Measurements from ENCODE around the gene AKR1C2. TPM values are rescaled to one million over a fixed set of nuclear protein-coding genes. Genes with fewer than 3 reads are reported as not detected.
"Not testable (repeated sequence)": the region's sequence is repeated elsewhere in the genome, so short reads cannot be mapped to it uniquely, and the experiment has no call there.

Gene AKR1C2
- total and polyA plus RNA-seq, 2 donors (not counting 1 experiment from before 2014, with no cell fraction given): not detected

DNA sequence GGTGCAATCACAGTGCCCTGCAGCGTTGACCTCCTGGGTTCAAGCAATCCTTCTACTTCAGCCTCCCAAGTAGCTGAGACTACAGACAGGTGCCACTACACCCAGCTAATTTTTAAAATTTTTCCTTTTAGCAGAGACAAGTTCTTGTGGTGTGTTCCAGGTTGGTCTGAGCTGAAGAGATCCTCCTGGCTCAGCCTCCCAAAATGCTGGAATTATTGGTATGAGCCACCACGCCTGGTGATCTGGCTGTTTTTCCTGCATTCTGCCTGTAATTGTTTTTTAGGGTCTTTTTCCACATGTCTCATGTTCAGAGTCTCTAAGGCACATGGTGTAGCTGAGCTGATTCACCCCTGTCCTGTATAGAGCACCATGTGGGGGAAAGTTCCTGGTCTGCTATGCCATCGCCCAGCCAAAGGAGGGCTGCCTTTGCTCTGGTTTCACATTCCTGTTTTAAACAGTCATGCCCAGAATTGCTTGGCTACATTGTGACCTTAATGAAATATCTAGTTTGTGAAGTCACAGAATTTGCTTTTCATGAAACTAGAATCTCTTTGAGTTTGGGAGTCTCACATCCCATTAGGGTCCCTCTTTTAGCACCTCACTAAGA is 15.1 kb upstream of the AKR1C2 start:
- H3K27ac Mint-ChIP-seq; H3K9ac ChIP-seq (ENCODE audit: low read length); H4K20me1 ChIP-seq (ENCODE audit: control insufficient read depth, insufficient read depth, low read length, poor library complexity, severe bottlenecking); H3K4me2 ChIP-seq (replicated peaks; ENCODE audit: low read depth, low read length, poor library complexity, severe bottlenecking); H3K4me1 ChIP-seq (ENCODE audit: control insufficient read depth in 2 of 2, insufficient read depth in 2 of 2, low read length in 2 of 2); POLR2A ChIA-PET; intact Hi-C loops (cut with micrococcal nuclease); H3K79me2 ChIP-seq (ENCODE audit: control insufficient read depth, insufficient read depth, low read length); DNase-seq; H3K4me3 Mint-ChIP-seq; H2AFZ ChIP-seq (ENCODE audit: insufficient read depth, low read depth, low read length, poor library complexity, severe bottlenecking); ATAC-seq (ENCODE audit: low read depth); H3K27me3 Mint-ChIP-seq; H3K4me1 Mint-ChIP-seq; H3K9me3 ChIP-seq (ENCODE audit: control extremely low read depth in 1 of 3, control insufficient read depth in 2 of 3, insufficient read depth in 1 of 3, low read length in 2 of 3); H3K27me3 ChIP-seq (replicated peaks in 1 of 4; ENCODE audit: control extremely low read depth in 1 of 4, control insufficient read depth in 3 of 4, insufficient read depth in 4 of 4, low read length in 3 of 4); H3K27ac ChIP-seq (ENCODE audit: low read length in 2 of 2); H3K4me3 ChIP-seq (ENCODE audit: control extremely low read depth in 1 of 5, extremely low read depth in 1 of 5, insufficient read depth in 1 of 5, low read depth in 2 of 5, low read length in 4 of 5); CTCF ChIA-PET; H3K9me3 Mint-ChIP-seq (ENCODE audit: insufficient read depth); H3K36me3 ChIP-seq (replicated peaks in 1 of 2; ENCODE audit: control extremely low read depth in 1 of 2, control insufficient read depth in 1 of 2, extremely low read depth in 1 of 2, insufficient read depth in 2 of 2, low read length in 1 of 2): not testable (repeated sequence)
- WGBS (ENCODE audit: insufficient coverage): 100% methylated on average over 1 of the region's 3 CpGs

DNA sequence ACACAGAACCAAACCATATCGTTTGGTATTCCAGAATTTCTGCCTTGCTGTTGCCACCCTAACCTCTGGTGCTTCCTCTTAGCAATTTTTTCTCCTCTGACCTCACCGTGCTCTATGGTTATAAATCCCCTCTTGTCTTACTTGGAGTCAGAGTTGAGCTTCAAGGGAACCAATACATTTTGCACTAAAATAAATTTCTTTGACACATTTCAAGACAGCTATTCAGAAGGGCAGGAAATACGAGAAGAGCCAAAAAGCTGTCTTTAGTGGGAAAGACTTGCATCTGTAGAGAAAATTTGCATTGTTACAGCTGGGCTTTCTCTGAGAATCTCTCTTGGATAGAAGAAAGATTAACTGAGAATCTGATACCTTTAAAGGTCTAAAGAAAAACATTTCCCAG is 14.5 kb upstream of the AKR1C2 start:
- POLR2A ChIA-PET: no interaction called here
- H3K27ac ChIP-seq (ENCODE audit: low read length in 2 of 2): no peak overlapping the region
- Mint-ChIP-seq H3K4me1 (no peaks in the 10 kb centered on the region), H3K9me3 (ENCODE audit: insufficient read depth) (no peaks in the 10 kb centered on the region), H3K4me3 (no peak overlapping the region), H3K27me3 (no peaks in the 10 kb centered on the region), H3K27ac (no peak overlapping the region)
- H3K4me1 ChIP-seq (ENCODE audit: control insufficient read depth in 2 of 2, insufficient read depth in 2 of 2, low read length in 2 of 2): no peaks in the 10 kb centered on the region
- H3K4me2 ChIP-seq (replicated peaks; ENCODE audit: low read depth, low read length, poor library complexity, severe bottlenecking): no peak overlapping the region
- no peaks in the 10 kb centered on the region for H3K27me3 ChIP-seq (replicated peaks in 1 of 4; ENCODE audit: control extremely low read depth in 1 of 4, control insufficient read depth in 3 of 4, insufficient read depth in 4 of 4, low read length in 3 of 4)
- no peak overlapping the region for H3K4me3 ChIP-seq (ENCODE audit: control extremely low read depth in 1 of 5, extremely low read depth in 1 of 5, insufficient read depth in 1 of 5, low read depth in 2 of 5, low read length in 4 of 5)
- H3K9me3 ChIP-seq (ENCODE audit: control extremely low read depth in 1 of 3, control insufficient read depth in 2 of 3, insufficient read depth in 1 of 3, low read length in 2 of 3): no peaks in the 10 kb centered on the region
- no peak overlapping the region for H3K9ac ChIP-seq (ENCODE audit: low read length)
- H2AFZ ChIP-seq (ENCODE audit: insufficient read depth, low read depth, low read length, poor library complexity, severe bottlenecking): no peak overlapping the region
- 33% methylated on average over 1 of the region's 3 CpGs for WGBS (ENCODE audit: insufficient coverage)
- TF ChIP-seq, protein P1, sequence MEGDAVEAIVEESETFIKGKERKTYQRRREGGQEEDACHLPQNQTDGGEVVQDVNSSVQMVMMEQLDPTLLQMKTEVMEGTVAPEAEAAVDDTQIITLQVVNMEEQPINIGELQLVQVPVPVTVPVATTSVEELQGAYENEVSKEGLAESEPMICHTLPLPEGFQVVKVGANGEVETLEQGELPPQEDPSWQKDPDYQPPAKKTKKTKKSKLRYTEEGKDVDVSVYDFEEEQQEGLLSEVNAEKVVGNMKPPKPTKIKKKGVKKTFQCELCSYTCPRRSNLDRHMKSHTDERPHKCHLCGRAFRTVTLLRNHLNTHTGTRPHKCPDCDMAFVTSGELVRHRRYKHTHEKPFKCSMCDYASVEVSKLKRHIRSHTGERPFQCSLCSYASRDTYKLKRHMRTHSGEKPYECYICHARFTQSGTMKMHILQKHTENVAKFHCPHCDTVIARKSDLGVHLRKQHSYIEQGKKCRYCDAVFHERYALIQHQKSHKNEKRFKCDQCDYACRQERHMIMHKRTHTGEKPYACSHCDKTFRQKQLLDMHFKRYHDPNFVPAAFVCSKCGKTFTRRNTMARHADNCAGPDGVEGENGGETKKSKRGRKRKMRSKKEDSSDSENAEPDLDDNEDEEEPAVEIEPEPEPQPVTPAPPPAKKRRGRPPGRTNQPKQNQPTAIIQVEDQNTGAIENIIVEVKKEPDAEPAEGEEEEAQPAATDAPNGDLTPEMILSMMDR (IDR thresholded peaks at IDR 0.05): no peak
- TF ChIP-seq EZH2 (IDR thresholded peaks at IDR 0.05; ENCODE audit: borderline replicate concordance, insufficient read depth, low read depth, low read length, poor library complexity, severe bottlenecking): no peak
- no peaks in the 10 kb centered on the region for H3K79me2 ChIP-seq (ENCODE audit: control insufficient read depth, insufficient read depth, low read length)
- no peak for DNase-seq
- intact Hi-C loops (cut with micrococcal nuclease): no loop called here
- CTCF ChIA-PET: no interaction called here
- H3K36me3 ChIP-seq (replicated peaks in 1 of 2; ENCODE audit: control extremely low read depth in 1 of 2, control insufficient read depth in 1 of 2, extremely low read depth in 1 of 2, insufficient read depth in 2 of 2, low read length in 1 of 2): no peaks in the 10 kb centered on the region
- no peaks in the 10 kb centered on the region for H4K20me1 ChIP-seq (ENCODE audit: control insufficient read depth, insufficient read depth, low read length, poor library complexity, severe bottlenecking)
- ATAC-seq (ENCODE audit: low read depth): no peak
